ENCODE data around the gene ASXL1.

DNA sequence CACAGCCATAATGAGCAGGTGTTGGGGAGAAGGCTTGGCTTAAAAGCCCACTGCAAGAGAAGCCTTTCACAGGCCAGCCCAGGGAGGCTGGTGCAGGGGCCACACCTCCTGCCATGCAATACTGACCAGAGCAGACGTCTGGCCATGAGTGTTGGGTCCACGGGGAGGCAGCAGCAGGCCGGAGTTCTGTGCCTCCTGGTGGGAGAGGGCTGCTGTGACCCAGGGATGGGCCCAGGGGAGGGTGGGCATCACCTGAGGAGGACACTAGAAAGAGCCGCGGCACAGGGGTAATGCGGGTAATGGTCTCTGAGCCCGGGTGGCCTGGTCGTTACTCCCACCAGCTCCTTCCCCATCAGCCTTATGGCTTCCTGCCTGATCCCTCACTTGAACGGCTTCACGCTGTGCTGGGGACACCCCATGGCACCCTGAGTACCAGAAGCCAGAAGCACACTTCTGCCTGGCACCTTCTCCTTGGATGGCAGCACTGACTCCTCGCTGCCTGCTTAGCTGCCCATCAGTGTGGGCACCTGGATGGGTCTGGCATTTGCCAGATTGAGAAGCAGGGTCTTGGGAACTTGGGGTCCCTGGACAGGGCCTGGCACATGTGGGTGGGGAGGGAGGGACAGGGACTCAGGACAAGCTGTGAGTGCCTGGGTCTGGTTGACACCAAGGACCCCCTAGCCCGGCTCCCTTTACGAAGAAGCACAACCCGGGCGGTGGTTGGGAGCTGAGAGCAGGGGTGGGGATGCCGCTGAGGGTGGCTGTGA lies 108.8 kb downstream of the ASXL1 start:
- TF ChIP-seq FOXP2 (optimal IDR thresholded peaks at IDR 0.05; ENCODE audit: control extremely low read depth, extremely low read length, insufficient read depth) (no peak), EZH2 (IDR thresholded peaks at IDR 0.05) (no peak), POLR2AphosphoS5 (IDR thresholded peaks at IDR 0.05; ENCODE audit: borderline replicate concordance, low read depth, low read length) (no peak)
